A172 (cell line): ENCODE data around the gene TBC1D16. TPM values are rescaled to one million over a fixed set of nuclear protein-coding genes. Genes with fewer than 3 reads are reported as not detected.

Experiments used
- DNase-seq: peaks from one replicate; pipeline ENCODE4 v3.0.0-alpha.2; 2015; ENCODE audit warnings: low spot score
- total RNA-seq: library from RNA; depleted of rRNA; stranded (reverse); fragments of >200 nt; shearing (Covaris generic); gene quantifications from 2 replicates; pipeline ENCODE4 v1.2.3, GENCODE V29; 2014

The TBC1D16 gene
- total RNA-seq, 1 experiment from 2014 or later, result 31.7 TPM

- DNase-seq, result no peak
Measured at GRCh38 chr17:80025140-80025539, 10.5 kb downstream of the TBC1D16 start.

GRCh38 chr17:80024206-80024972 is 11.3 kb downstream of the TBC1D16 start:
- DNase-seq, result no peak

- no peak for DNase-seq
Measured at GRCh38 chr17:80023481-80024205, 12.0 kb downstream of the TBC1D16 start.

- DNase-seq, result no peak
Measured at GRCh38 chr17:80021600-80021999, 14.1 kb downstream of the TBC1D16 start.

- DNase-seq, result no peak
Measured at GRCh38 chr17:80018917-80019651, 16.6 kb downstream of the TBC1D16 start.

GRCh38 chr17:80017226-80018010 is 18.3 kb downstream of the TBC1D16 start:
- no peak for DNase-seq

GRCh38 chr17:80012765-80013741 is 22.6 kb downstream of the TBC1D16 start:
- no peak for DNase-seq

GRCh38 chr17:80011989-80012555 is 23.6 kb downstream of the TBC1D16 start:
- no peak for DNase-seq

GRCh38 chr17:80010283-80010858 is 25.3 kb downstream of the TBC1D16 start:
- DNase-seq, result no peak

- DNase-seq, result no peak
Measured at GRCh38 chr17:80009391-80010282, 26.0 kb downstream of the TBC1D16 start.

GRCh38 chr17:80008848-80009247 is 26.8 kb downstream of the TBC1D16 start:
- DNase-seq, result no peak

GRCh38 chr17:80008383-80008840 is 27.3 kb downstream of the TBC1D16 start:
- peak; percentile 47 for DNase-seq

- no peak for DNase-seq
Measured at GRCh38 chr17:80007939-80008338, 27.7 kb downstream of the TBC1D16 start.

GRCh38 chr17:80006811-80007752 is 28.6 kb downstream of the TBC1D16 start:
- DNase-seq, result no peak

GRCh38 chr17:80006339-80006720 is 29.3 kb downstream of the TBC1D16 start:
- DNase-seq, result no peak

- DNase-seq, result peak; percentile 51
Measured at GRCh38 chr17:80005360-80006338, 30.0 kb downstream of the TBC1D16 start.
